ENCODE data around the gene TEX28.
"Not testable (repeated sequence)": the region's sequence is repeated elsewhere in the genome, so short reads cannot be mapped to it uniquely, and the experiment has no call there.

TEX28 gene

DNA sequence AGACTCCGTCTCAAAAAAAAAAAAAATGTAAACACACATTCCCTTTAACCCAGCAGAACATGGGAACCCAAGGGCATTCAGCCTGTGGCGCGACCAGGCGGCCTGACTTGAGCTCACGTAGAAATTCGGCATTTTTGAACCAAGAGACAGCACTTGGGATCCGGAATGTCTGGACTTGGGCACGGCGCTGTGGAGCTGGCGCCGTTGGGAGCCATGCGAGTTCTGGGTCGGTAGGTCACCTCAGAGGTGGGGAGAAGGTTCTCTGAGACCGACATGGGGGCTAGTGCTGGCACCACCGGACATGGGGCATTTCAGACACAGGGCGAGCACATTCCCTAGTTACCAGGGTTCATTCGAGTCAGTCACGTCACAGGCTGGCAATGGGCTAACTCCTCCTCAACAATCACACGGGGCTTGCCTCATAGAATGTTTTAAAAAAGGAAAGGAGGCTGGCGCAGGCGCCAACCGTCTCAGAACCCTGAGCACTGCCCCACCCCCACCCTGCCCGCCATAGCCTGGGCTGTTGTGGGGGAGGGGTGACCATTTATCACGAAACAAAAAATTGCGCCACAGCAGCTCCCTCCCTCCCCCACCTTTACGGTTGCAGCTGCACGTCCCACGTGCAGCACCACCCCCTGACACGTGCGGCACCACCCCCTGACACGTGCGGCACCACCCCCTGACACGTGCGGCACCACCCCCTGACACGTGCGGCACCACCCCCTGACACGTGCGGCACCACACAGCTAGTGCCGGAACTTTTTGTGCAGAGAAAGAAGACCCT lies at the start of gene TEX28:
Gene TEX28 (minus strand): TSS at position 334 of the 784 bp plus-strand sequence. CDS start 3,007 bp downstream, outside the sequence.
- no peak for DNase-seq (ENCODE audit: low spot score)

- not testable (repeated sequence) for DNase-seq (ENCODE audit: low spot score)
Measured at GRCh38 chrX:154343620-154344019, 48.7 kb upstream of the TEX28 start.

GRCh38 chrX:154343063-154343462 lies 48.1 kb upstream of the TEX28 start:
- DNase-seq (ENCODE audit: low spot score) = not testable (repeated sequence)

DNA sequence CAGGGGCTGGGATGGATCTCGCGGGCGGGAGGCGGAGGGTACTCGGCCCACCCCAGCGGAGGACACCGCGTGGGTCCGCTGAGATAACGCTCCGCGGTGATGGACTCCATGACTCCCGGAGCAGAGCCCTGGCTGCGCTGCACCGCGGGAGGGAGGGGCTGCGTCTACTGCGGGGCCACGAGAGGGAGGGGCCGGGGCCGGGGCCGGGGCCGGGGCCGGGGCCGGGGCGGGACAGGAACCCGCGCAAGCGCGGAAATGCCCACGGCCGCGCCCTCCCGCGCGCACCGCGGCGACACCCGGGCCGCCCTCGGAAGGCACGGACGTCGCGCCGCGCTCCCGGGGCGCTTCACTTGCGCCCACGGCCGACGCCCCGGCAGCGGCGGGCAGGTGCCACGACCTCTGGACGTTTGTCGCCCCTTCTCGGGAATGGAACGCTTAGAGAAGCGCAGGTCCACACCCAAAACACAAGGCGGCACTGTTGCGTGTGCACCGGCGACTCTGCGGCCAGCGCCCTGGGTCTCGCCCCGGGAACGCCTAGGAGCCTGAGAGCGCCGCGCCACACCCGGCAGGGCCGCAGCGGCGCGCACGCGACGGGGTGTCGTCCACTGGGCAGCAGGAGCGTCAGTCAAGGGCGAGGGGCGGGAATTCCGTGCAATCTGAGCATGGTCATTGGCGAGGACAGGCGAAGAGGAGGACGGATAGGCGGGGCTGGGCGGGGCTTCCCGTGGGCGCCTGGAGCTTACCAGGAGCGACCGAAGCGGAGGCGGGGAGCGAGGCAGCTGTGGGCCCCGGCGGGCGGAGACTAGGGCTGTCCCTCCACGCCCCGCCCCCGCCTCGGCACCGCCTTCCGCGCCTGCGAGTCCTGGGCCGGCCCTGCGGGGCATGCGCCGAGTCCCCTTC lies 46.7 kb upstream of the TEX28 start:
- DNase-seq (ENCODE audit: low spot score) = not testable (repeated sequence)

- no peak for DNase-seq (ENCODE audit: low spot score)
Measured at GRCh38 chrX:154334496-154334895, 39.6 kb upstream of the TEX28 start.

GRCh38 chrX:154333837-154334271 lies 38.9 kb upstream of the TEX28 start:
- peak; percentile 31 for DNase-seq (ENCODE audit: low spot score)

DNA sequence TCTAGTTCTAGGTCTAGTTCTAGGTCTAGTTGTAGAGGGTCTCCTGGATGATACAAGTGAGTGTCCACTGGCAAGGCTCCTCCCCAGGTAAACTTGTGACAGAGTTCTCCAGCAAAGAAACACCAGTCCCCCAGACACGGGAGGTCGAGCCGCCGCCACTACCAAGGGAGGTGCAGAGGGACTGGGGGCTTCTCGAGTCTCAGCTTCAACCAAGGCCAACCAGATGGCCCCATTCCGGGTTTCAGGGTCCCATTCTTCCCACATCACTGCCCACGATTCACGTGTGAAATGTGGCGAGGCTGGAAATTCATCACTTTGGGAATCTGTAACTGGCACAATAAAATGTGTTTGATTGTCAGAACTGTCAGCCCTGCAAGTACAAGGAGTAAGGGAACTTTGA lies 38.2 kb upstream of the TEX28 start:
- no peak for DNase-seq (ENCODE audit: low spot score)

GRCh38 chrX:154332561-154332960 lies 37.6 kb upstream of the TEX28 start:
- no peak for DNase-seq (ENCODE audit: low spot score)

DNA sequence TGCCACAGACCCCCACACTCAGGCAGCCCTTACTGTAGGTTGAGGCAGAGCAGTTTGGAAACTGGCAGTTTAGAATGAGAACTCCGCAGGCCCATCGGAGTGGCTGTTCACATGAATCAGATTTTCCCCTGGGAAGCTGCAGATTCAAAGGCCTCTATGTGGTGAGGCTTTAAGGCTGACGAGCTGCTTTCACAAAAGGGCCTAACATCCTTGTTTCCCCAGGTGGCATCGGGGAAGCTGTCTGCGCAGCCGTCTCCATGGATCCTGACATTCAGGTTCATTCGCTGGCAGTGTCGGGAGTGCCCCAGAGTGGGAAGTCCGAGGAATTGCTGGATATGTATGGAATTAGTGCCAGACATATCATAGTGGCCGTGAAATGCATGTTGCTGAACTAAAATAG lies 34.4 kb upstream of the TEX28 start:
- DNase-seq (ENCODE audit: low spot score) = no peak

GRCh38 chrX:154328646-154329045 lies 33.7 kb upstream of the TEX28 start:
- DNase-seq (ENCODE audit: low spot score) = no peak

GRCh38 chrX:154327038-154327820 lies 32.3 kb upstream of the TEX28 start:
- DNase-seq (ENCODE audit: low spot score) = no peak

DNA sequence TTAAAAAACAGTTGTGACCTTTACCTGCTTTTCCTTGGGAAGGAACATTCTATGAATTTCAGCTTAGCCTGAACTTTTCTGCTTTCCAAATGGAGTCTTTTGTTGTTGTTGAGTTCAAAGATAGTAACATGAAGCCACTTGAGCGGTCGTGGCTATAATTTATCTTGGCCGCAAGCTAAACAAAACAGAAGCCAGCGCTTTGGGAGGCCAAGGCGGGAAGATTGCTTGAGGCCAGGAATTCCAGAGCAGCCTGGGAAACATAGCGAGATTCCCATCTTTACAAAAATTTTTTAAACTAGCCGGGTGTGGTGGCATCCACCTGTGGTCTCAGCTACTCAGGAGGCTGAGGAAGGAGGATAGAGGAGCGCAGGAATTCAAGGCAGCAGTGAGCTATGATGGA lies 30.6 kb upstream of the TEX28 start:
- no peak for DNase-seq (ENCODE audit: low spot score)

DNA sequence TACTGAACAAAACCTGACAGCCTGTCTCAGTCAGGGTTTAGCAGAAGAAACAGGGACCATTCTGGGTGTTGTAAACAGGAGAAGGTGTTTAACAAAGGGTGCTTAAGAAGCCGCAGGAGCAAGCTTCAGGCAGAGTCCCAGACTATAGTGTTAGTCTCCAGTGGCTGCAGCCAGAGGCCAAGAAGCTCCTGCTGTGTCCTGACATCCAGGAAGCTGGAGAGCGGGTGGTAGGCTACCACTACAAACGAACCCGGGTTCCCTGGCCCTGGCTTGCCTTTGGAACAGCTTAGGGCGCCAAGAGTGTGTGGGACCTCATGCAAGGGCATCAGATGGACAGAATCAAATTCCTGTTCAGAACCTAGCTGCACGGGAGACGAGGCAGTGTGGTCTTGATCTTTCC lies 28.6 kb upstream of the TEX28 start:
- no peak for DNase-seq (ENCODE audit: low spot score)

DNA sequence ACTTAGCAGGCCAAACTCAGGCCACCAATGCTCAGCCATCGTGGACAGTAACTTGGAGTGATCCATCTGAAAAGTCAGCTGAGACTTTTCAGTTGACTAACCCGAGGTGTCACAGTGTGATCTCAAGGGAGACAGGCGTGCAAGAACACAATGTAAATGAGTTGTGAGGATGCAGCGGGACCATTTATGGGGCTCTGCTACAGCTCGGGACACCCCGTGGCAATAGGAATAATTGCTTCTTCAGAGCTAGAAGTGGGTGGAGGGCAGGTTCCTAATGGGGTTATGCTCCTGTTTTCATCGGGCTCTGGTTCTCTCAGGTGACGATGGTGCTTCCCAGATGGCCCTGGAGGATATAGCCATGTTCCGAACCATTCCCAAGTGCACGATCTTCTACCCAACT lies 28.0 kb upstream of the TEX28 start:
- no peak for DNase-seq (ENCODE audit: low spot score)

DNA sequence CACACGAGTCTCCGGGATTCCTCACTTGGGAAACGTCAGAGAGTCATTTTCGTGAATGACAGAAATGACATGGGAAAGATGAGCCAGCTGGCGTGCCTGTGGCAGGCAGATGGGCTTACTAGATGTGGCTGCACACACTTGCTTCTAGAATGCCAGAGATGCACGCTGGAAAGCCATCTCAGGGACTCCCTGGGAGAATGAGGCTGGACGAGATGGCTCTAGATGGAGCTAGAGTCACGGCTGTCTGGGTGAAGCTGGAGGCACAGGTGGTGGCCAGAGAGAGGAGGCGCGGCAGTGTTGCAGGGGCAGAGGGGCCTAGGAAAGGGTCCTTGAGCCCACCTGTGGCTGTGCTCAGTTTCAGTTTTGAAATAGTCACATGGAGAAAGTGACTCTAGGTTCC lies 26.7 kb upstream of the TEX28 start:
- DNase-seq (ENCODE audit: low spot score) = no peak

DNA sequence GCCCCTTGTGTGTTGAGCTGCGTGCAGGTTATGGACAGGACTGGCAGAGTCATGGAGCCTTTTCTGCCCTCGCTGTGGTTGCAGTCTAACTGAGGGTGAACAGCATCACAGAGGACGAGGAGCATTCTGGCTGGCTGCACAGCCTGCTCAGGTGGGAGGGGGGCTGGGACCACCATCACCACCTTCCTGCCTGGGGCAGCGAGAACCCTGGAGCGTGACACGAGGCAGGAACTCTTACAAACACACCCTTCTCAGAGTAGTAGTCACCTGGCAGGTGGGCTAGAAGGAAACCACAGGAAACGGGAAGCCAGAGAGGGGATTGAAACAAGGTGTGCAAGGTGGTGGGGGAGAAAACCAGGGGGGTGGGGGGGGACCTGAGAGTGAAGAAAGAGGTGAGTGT lies 26.2 kb upstream of the TEX28 start:
- no peak for DNase-seq (ENCODE audit: low spot score)

GRCh38 chrX:154320406-154320805 lies 25.5 kb upstream of the TEX28 start:
- no peak for DNase-seq (ENCODE audit: low spot score)

GRCh38 chrX:154317391-154317995 lies 22.6 kb upstream of the TEX28 start:
- no peak for DNase-seq (ENCODE audit: low spot score)

DNA sequence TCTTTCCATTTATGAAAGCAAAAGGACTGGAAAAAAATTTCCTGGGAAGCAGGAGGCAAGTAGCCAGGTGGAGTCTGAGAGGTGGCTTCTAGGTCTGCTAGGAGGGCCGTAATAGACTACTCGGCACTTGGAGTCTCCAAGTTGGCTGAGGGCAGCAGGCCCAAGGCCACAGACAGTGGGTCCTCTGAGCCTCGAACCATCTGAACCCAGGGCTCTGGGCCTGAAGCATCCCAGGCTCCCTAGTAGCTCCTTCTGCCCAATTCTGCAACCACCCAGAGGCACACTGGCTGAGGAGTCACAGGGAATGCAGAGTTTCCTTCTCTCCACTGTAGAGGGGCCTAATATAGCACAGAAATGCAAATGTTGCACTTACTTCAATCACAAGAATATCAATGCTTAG lies 20.5 kb upstream of the TEX28 start:
- no peak for DNase-seq (ENCODE audit: low spot score)

DNA sequence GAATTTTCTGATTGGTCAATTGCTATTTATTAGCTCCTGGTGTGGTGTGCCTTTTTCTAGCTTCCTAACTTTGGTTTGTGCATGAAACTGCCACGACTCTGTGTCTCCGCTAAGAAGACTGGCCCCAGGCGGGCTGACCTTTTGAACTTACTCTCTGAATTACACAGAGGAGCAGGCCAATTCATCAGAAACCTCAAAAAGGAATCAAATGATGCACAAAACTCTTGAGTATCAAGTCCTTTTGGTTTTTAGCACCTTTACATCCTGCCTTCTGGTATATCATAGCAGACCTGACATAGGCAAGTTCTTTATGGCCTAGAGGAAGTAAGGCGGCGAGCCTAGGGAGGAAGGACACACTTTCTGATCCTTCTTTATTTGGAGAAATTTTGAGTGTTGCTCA lies 18.2 kb upstream of the TEX28 start:
- DNase-seq (ENCODE audit: low spot score) = no peak

GRCh38 chrX:154312116-154312515 lies 17.2 kb upstream of the TEX28 start:
- no peak for DNase-seq (ENCODE audit: low spot score)
